NB4 (cell line): ENCODE results near the gene ACCS.

Experiments
- DNase-seq: peaks from one replicate; pipeline ENCODE4 v3.0.0; 2010; ENCODE audit warnings: low read depth
- H3K4me3 ChIP-seq: one replicate; pipeline ENCODE4 v1.5.1; 2011; ENCODE audit warnings: mild to moderate bottlenecking, low read depth, low read length, moderate library complexity
- MYC ChIP-seq: IDR thresholded peaks from 2 replicates; pipeline ENCODE4 v1.6.1; 2011; ENCODE audit warnings: low read depth, low read length
- POLR2A ChIP-seq: IDR thresholded peaks from 2 replicates; pipeline ENCODE4 v1.6.1; 2011; ENCODE audit warnings: mild to moderate bottlenecking; ENCODE audit not compliant: insufficient read length; ENCODE audit errors: extremely low read depth
- TF ChIP-seq, protein P1 (sequence below): IDR thresholded peaks from 2 replicates; pipeline ENCODE4 v1.6.1; 2011; ENCODE audit warnings: low read depth, low read length
- TF ChIP-seq, protein P2 (sequence below): IDR thresholded peaks from one replicate; pipeline ENCODE4 v1.5.1; 2012; ENCODE audit warnings: low read depth, low read length

ACCS gene

DNA sequence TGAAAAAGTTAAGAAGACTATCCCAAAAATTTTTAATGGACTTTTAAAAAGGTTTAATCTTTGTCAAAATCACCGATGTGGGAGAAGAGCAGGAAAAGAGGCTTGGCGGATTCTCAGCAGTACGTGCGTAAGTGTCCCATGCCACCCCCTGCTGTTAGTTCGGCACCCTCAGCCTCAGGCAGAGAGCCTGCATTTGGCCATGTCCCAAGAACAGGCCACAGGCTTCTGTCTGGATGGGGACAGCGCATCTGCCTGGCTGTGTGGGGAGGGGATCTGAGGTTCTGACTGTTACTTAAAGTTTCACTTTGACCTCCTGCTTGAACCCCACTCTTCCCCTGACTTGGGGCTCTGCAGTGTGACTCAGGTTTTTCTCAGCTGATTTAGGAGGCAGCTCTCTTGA, 64.7 kb downstream of the ACCS start:
- TF ChIP-seq POLR2A: no peak
- TF ChIP-seq, protein P1, sequence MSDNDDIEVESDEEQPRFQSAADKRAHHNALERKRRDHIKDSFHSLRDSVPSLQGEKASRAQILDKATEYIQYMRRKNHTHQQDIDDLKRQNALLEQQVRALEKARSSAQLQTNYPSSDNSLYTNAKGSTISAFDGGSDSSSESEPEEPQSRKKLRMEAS: no peak
- TF ChIP-seq, protein P2, sequence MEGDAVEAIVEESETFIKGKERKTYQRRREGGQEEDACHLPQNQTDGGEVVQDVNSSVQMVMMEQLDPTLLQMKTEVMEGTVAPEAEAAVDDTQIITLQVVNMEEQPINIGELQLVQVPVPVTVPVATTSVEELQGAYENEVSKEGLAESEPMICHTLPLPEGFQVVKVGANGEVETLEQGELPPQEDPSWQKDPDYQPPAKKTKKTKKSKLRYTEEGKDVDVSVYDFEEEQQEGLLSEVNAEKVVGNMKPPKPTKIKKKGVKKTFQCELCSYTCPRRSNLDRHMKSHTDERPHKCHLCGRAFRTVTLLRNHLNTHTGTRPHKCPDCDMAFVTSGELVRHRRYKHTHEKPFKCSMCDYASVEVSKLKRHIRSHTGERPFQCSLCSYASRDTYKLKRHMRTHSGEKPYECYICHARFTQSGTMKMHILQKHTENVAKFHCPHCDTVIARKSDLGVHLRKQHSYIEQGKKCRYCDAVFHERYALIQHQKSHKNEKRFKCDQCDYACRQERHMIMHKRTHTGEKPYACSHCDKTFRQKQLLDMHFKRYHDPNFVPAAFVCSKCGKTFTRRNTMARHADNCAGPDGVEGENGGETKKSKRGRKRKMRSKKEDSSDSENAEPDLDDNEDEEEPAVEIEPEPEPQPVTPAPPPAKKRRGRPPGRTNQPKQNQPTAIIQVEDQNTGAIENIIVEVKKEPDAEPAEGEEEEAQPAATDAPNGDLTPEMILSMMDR: no peak
- no peak for TF ChIP-seq MYC
- no peak overlapping the region for H3K4me3 ChIP-seq
- DNase-seq: no peak

- peak; percentile 31 for DNase-seq
- H3K4me3 ChIP-seq: no peak overlapping the region
- TF ChIP-seq MYC (no peak), POLR2A (no peak)
- TF ChIP-seq, protein P1: no peak
- TF ChIP-seq, protein P2: peak; percentile 55
Observed at GRCh38 chr11:44133335-44133946, 67.4 kb downstream of the ACCS start.
